Measurements from ENCODE around the gene RNF138. TPM values are rescaled to one million over a fixed set of nuclear protein-coding genes. Genes with fewer than 3 reads are reported as not detected.
A peak's percentile ranks its signal among the peaks of the same experiment; 100 is the strongest.
"Not testable (repeated sequence)": the region's sequence is repeated elsewhere in the genome, so short reads cannot be mapped to it uniquely, and the experiment has no call there.

Gene RNF138
- total RNA-seq, 4 donors from 2014 or later, result 13.2 to 28.6 (median 15.4) TPM

- WGBS, 2 donors, result 83 to 100% methylated on average over 1 of the region's 1 CpG
Observed at GRCh38 chr18:32074206-32074605, 17.5 kb upstream of the RNF138 start.

GRCh38 chr18:32078845-32079244 lies 12.8 kb upstream of the RNF138 start:
- WGBS, 2 donors, result 86 to 95% methylated on average over 2 of the region's 2 CpGs
- peaks cover 0 to 3% (median 0%) of the 10 kb centered on the region in 3 donors for H3K4me1 ChIP-seq
- intact Hi-C loops (cut with DNase I), result no loop called here
- H3K27ac ChIP-seq, result no peak overlapping the region
- TF ChIP-seq POLR2A (IDR thresholded peaks at IDR 0.05), result no peak
- TF ChIP-seq CTCF (IDR thresholded peaks at IDR 0.05), result no peak
- no peaks in the 10 kb centered on the region for H3K36me3 ChIP-seq
- no peak overlapping the region for H3K4me3 ChIP-seq
- H3K9me3 ChIP-seq, result no peaks in the 10 kb centered on the region
- no peak for DNase-seq
- no peaks in the 10 kb centered on the region for H3K27me3 ChIP-seq

More at GRCh38 chr18:32074206-32074605, 17.5 kb upstream of the RNF138 start:
- intact Hi-C loops (cut with DNase I), result no loop called here
- no peak overlapping the region for H3K4me3 ChIP-seq
- H3K36me3 ChIP-seq, result no peaks in the 10 kb centered on the region
- no peak for TF ChIP-seq CTCF (IDR thresholded peaks at IDR 0.05)
- no peak for TF ChIP-seq POLR2A (IDR thresholded peaks at IDR 0.05)
- no peak overlapping the region for H3K27ac ChIP-seq
- DNase-seq, result no peak
- no peaks in the 10 kb centered on the region for H3K9me3 ChIP-seq
- H3K4me1 ChIP-seq, result no peaks in the 10 kb centered on the region
- H3K27me3 ChIP-seq, result no peaks in the 10 kb centered on the region

GRCh38 chr18:32081881-32082280 lies 9.8 kb upstream of the RNF138 start:
- no peaks in the 10 kb centered on the region for H3K9me3 ChIP-seq
- no peak overlapping the region for H3K4me3 ChIP-seq
- 63 to 73% methylated on average over 1 of the region's 1 CpG for WGBS, 2 donors
- intact Hi-C loops (cut with DNase I), result no loop called here
- no peak overlapping the region for H3K27ac ChIP-seq
- H3K4me1 ChIP-seq, result peaks cover 0 to 33% (median 21%) of the 10 kb centered on the region in 3 donors
- no peaks in the 10 kb centered on the region for H3K27me3 ChIP-seq
- H3K36me3 ChIP-seq, result no peaks in the 10 kb centered on the region
- DNase-seq, result no peak
- no peak for TF ChIP-seq POLR2A (IDR thresholded peaks at IDR 0.05)
- no peak for TF ChIP-seq CTCF (IDR thresholded peaks at IDR 0.05)

- H3K4me3 ChIP-seq, result no peak overlapping the region
- no peak for DNase-seq
- H3K4me1 ChIP-seq, result peaks cover 0 to 33% (median 21%) of the 10 kb centered on the region in 3 donors
- intact Hi-C loops (cut with DNase I), result no loop called here
- 84 to 96% methylated on average over 8 of the region's 8 CpGs for WGBS, 2 donors
- H3K9me3 ChIP-seq, result no peaks in the 10 kb centered on the region
- H3K27me3 ChIP-seq, result no peaks in the 10 kb centered on the region
- peak overlapping the region in 2 of 4 donors; percentile 70 to 91 for H3K27ac ChIP-seq
- no peaks in the 10 kb centered on the region for H3K36me3 ChIP-seq
- TF ChIP-seq CTCF (IDR thresholded peaks at IDR 0.05) (no peak), POLR2A (IDR thresholded peaks at IDR 0.05) (no peak)
Observed at GRCh38 chr18:32083781-32084180, 7.9 kb upstream of the RNF138 start.

GRCh38 chr18:32086881-32087280 lies 4.8 kb upstream of the RNF138 start:
- H3K27me3 ChIP-seq, result no peaks in the 10 kb centered on the region
- H3K27ac ChIP-seq, result peak overlapping the region in 2 of 4 donors; percentile 32 to 91
- H3K9me3 ChIP-seq, result no peaks in the 10 kb centered on the region
- intact Hi-C loops (cut with DNase I), result no loop called here
- H3K4me3 ChIP-seq, result no peak overlapping the region
- DNase-seq, result no peak
- H3K36me3 ChIP-seq, result no peaks in the 10 kb centered on the region
- H3K4me1 ChIP-seq, result peaks cover 0 to 43% (median 26%) of the 10 kb centered on the region in 3 donors
- TF ChIP-seq CTCF (IDR thresholded peaks at IDR 0.05) (no peak), POLR2A (IDR thresholded peaks at IDR 0.05) (no peak)
- 48 to 73% methylated on average over 6 of the region's 6 CpGs for WGBS, 2 donors

- WGBS, 2 donors, result 96 to 97% methylated on average over 16 of the region's 16 CpGs
- intact Hi-C loops (cut with DNase I), result loop anchor here (5.0 to 10.0 kb wide), 2 partner anchors 74 to 146 kb away; partner anchors contain the start of genes RNF125 and TRAPPC8
- Histone ChIP-seq H3K27ac (peak overlapping the region in 3 of 4 donors; percentile 99 to 100 (median 100)), H3K4me1 (peaks cover 5 to 45% (median 28%) of the 10 kb centered on the region in 3 donors)
- H3K36me3 ChIP-seq, H3K4me3 ChIP-seq, H3K9me3 ChIP-seq, H3K27me3 ChIP-seq, DNase-seq: not testable (repeated sequence)
Observed at GRCh38 chr18:32090831-32091230, 843 bp upstream of the RNF138 start.
